CD4-positive, alpha-beta T cell treated with Interleukin-2 at 100 ng/mL for 4 hours (primary cell): ENCODE results near the gene ENPEP.
"Not testable (repeated sequence)": the region's sequence is repeated elsewhere in the genome, so short reads cannot be mapped to it uniquely, and the experiment has no call there.

Experiments
- DNase-seq: peaks from one replicate; pipeline ENCODE4 v3.0.0-alpha.2; 2020; ENCODE audit warnings: low spot score

Gene ENPEP

GRCh38 chr4:110485452-110485851 is 9.5 kb downstream of the ENPEP start:
- no peak for DNase-seq

GRCh38 chr4:110486256-110486655 is 10.3 kb downstream of the ENPEP start:
- DNase-seq: no peak

GRCh38 chr4:110486850-110487249 is 10.9 kb downstream of the ENPEP start:
- not testable (repeated sequence) for DNase-seq

- no peak for DNase-seq
Observed at GRCh38 chr4:110487873-110488272, 11.9 kb downstream of the ENPEP start.

- no peak for DNase-seq
Observed at GRCh38 chr4:110489901-110490508, 14.1 kb downstream of the ENPEP start.

DNA sequence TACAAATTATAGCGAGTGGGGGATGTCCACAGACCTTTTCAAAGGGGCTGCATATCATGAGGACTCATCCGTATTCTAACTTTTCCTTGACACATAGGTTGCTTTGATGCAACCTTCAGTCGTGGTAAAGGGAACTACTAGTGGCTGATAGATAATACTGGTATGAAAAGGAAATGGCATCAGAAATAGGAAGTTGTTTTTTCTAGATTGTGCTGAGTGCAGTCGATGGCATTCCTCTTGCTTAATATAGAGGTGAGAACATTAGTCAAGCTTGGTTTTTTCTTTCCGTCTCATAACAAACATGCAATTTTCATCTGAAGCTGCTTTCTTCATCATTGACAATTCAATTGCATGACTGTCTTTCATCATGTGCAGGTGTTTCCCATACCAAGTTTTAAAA is 16.6 kb downstream of the ENPEP start:
- DNase-seq: no peak

- DNase-seq: no peak
Observed at GRCh38 chr4:110493520-110493919, 17.6 kb downstream of the ENPEP start.

DNA sequence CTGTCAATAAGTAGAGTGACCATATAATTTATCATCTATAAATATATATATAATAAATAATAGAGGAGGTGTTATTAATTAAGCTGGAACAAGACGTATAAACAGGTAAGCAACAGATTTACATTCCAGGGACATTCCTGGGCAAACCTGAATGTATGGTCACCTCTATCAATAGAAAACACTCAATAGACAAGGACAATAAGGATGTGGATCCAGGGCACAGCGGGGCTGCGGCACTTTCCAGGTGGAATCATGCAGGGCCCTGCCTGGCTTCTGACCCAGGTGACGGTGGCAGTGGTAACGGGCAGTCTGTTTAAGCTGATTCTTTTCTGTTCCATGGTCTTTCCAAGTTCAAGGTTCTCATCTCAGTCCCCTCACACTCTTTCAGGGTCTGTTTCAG is 22.5 kb downstream of the ENPEP start:
- DNase-seq: no peak

- DNase-seq: no peak
Observed at GRCh38 chr4:110499126-110499525, 23.2 kb downstream of the ENPEP start.

DNA sequence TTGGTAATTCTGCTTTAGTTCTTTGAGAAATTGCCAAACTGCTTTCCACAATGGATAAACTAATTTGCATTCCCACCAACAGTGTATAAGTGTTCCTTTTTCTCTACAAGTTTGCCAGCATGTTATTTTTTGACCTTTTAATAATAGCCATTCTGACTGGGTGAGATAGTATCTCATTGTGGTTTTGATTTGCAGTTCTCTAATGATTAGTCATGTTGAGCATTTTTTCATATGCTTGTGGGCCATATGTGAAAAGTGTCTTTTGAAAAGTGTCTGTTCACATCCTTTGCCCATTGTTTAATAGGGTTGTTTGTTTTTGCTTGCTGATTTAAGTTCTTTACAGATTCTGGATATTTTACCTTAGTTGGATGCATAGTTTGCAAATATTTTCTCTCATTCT is 25.9 kb downstream of the ENPEP start:
- DNase-seq: no peak

GRCh38 chr4:110503270-110504083 is 27.5 kb downstream of the ENPEP start:
- no peak for DNase-seq

DNA sequence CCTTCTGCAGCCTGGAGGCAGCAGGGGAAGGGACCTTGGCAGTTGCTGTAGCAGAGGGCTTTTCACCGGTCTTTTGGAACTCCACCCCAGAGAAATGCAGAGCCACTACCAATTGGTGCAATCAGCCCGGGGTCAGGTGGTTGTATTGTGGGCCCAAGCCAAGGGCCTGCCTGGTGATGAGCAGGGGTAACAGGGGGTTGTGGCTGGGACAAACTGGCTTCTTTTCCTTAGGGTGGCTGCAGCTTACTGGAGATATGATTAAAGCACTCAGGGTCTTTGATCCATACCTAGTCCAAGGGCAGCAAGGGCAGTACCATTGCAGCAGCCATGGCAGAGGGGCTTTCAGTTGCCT is 28.1 kb downstream of the ENPEP start:
- DNase-seq: no peak

GRCh38 chr4:110505440-110505839 is 29.5 kb downstream of the ENPEP start:
- DNase-seq: no peak

DNA sequence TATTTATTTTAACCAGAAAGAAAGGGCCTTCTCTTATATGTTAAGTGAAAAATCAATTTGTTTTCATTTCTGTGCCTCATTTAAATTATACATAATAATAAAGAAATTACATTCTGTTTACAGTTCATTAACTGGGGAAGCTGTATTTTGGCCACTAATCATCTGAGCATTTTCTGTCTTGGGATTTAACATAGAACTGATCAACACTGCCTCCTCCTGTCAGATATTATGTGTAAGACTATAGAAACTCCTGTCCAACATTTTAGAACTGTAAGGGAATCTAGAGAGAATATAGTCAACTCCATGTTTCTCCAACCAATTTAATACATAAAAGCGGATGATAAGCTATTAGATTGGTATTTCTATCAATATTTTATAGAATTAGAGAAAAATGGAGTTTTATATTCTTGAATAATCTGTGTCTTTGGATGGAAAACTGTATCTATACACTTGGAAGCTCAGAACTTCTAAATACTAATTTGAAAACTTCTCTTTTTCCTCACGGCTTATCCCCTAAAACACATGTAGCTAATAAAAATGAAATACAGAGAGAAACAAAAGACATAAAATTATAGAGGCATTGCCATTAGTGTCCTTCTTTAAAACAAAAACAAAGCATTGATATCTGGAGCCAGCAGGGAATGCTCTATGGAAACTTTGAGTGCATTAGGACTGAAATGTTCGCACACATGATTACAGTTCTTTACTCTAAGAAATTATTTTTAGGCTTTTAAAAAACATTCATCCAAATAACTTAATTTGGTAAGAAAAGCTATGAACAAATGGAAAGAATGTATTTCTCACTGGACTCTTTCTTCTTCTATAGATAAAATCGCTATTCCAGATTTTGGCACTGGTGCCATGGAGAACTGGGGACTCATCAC is 33.1 kb downstream of the ENPEP start:
- DNase-seq: no peak

DNA sequence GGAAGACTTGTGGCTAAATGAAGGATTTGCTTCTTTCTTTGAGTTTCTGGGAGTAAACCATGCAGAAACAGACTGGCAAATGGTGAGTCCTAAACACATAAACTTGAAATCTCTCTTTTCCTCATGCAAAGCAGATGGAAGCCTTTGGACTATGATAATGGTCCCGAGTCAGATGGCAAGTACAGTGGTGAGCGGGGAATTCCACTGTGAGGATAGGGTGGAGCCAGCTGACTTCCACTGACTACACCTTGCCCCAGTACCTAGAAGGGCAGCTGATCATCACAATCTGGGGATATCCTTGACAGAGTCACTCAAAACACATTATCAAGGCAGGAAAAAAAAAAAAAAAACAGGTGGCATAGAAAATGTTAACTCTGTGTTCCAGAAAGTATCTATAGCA is 34.3 kb downstream of the ENPEP start:
- no peak for DNase-seq

- DNase-seq: peak; percentile 68
Observed at GRCh38 chr4:110510955-110511544, 35.1 kb downstream of the ENPEP start.

DNA sequence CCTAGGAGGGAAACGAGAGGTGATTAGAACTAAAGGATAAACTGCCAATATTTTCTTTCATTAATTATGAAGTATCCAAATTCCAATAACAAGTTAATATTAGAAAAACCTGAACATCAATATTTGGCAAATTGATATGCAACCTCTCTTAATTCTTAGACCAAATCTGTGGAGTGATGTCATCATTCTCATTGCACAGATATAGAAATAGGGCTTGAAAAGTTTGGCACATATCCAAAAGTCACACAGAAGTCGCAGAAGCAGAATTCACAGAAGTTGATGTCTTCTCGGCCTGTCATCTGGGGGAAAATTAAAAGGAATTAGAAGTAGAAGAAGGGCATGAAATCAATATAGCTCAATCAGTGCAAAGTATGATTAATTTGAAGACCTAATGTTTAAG is 36.9 kb downstream of the ENPEP start:
- DNase-seq: no peak

DNA sequence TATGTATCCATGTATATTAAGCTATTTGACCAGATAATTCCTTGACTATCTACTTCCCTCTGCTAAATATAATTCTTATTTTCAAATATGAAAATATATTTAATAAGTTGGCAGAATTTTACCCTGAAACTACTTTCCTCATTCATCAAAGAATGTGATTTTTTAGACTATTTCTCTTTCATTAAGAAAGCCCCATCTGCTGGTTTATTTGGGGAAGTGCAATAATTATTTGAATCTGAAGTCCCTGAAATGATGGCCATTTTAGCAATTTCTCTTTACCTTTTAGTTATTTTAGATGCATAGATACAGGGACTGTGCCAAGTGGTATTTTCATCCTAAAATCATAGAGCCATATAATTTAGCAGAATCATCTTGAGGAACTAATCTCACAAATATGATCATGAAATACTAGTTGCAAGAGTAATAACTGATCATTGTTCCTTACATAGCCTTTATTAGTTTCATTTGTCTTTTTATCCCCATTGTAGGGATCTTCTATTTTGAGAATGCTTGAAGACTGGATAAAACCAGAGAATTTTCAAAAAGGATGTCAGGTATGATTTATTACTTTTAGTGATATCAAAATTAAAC is 39.0 kb downstream of the ENPEP start:
- peak; percentile 59 for DNase-seq

DNA sequence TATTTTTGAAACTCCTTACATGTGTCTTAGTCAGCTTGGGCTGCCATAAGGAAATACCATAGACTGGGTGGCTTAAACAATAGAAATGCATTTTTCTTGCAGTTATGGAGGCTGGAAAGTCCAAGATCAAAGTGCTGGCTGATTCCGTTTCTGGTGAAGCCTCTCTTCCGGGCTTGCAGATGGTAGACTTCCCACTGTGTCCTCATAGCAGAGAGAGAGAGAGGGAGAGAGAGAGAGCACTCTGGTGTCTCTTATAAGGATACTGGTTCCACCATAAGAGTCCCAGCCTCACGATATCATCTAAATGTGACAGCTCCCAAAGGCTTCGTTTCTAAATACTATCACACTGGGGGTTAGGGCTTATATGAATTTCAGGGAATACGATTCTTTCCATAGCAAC is 39.7 kb downstream of the ENPEP start:
- no peak for DNase-seq

DNA sequence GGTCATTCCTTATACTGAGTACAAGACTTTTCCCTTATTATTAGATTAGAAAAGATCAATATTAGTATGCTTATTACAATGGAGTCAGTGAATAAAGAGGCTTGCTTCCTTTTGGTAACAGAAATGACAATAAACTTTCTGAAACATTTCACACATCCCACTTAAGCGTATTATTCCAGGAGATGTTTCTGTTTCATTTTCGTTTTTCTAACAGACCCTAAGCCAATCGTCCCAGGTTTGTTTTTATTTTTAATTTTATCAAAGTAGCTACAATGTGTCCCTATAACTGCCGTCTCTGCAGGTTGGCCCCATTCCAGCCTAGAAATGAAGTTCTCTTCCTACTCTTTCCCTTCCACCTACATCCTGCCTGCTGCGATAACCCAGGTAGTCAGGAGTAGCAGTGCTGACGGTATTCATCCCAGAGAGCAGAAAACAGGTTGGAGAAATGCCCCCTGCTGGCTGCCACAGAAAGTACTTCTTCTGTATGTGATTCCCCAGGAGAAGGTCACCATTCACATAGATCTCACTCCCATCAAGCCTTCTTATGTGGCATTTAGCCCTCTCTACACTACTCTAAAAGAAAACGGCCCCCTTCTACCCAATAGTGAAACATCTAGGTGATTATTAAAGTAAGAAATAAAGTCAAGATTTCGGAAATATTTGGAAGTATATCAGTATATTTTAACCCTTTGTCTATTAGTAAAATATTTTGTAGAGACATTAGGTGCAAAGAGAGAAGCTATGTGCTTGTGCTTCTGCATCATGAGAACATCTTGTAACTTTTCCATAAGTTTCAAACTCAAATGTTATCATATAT is 40.4 kb downstream of the ENPEP start:
- peak; percentile 76 for DNase-seq

DNA sequence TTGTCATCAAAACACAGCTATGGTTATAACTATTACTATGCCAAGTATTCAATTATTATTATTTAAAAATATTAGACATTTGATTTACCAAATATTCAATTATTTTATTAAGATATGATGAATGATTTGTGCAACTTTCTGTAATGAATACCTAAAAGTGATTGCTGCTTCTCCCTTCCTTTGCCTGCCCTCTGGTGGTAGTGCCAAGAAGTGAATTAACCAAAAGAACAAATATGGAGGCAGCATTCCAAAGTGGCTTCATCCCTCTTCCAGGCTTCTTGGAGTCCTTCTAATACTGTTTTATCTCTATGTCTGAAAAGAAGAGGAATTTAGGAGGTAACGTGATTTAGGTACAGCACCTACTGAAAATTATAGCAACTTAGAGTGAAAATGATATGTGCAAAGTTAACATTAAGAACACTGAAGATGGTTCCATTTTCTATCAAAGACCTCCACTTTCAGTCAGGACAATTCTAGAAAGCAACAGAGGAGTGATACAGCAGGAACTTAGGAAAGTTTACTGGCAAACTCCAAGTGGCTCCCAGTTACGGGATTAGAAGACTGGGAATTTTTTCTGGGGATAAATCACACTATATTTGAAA is 43.0 kb downstream of the ENPEP start:
- DNase-seq: peak; percentile 46
